Activated CD4-positive, alpha-beta T cell treated with anti-CD3 and anti-CD28 coated beads, Interleukin-2, amount 10 ng/mL, durations not matched to agents 24 days and 14 days (primary cell): ENCODE results near the gene KMT5C. TPM values are rescaled to one million over a fixed set of nuclear protein-coding genes. Genes with fewer than 3 reads are reported as not detected.
"Not testable (repeated sequence)": the region's sequence is repeated elsewhere in the genome, so short reads cannot be mapped to it uniquely, and the experiment has no call there.

Source experiments
- DNase-seq: peaks from one replicate; pipeline ENCODE4 v3.0.0; 2022
- H3K27ac Mint-ChIP-seq: one replicate; pipeline ENCODE4 v1.8.0; 2022; ENCODE audit warnings: mild to moderate bottlenecking, mixed read lengths
- H3K27me3 Mint-ChIP-seq: one replicate; pipeline ENCODE4 v1.8.0; 2022; ENCODE audit warnings: mixed read lengths
- H3K36me3 Mint-ChIP-seq: one replicate; pipeline ENCODE4 v1.8.0; 2022; ENCODE audit warnings: low read depth, mild to moderate bottlenecking, mixed read lengths
- H3K4me1 Mint-ChIP-seq: one replicate; pipeline ENCODE4 v1.8.0; 2021; ENCODE audit warnings: mixed read lengths
- H3K4me3 Mint-ChIP-seq: one replicate; pipeline ENCODE4 v1.8.0; 2022; ENCODE audit warnings: mild to moderate bottlenecking, moderate library complexity, mixed read lengths
- H3K9me3 Mint-ChIP-seq: one replicate; pipeline ENCODE4 v1.8.0; 2021; ENCODE audit warnings: mixed read lengths
- intact Hi-C: fragments of 100-400 bp; cut with micrococcal nuclease; formaldehyde crosslinking; loops from one replicate; pipeline ENCODE4 v1.15.1; 2023
- total RNA-seq: library from RNA; stranded (reverse); gene quantifications from 2 replicates; pipeline ENCODE4 v1.2.3, GENCODE V29; 2022

KMT5C gene
- total RNA-seq, 1 donor from 2014 or later: 32.2 TPM

GRCh38 chr19:55325172-55325571 is 14.5 kb upstream of the KMT5C start, which contains the start of gene TMEM150B:
TSS of gene TMEM150B (minus strand) at chr19:55325341. CDS start at chr19:55321036, 4,305 bp downstream.
- Mint-ChIP-seq H3K27ac (peak within 1 kb of the TSS; percentile 25), H3K9me3 (no peaks in the 10 kb centered on the region), H3K27me3 (peaks cover 16% of the 10 kb centered on the region), H3K36me3 (no peaks in the 10 kb centered on the region), H3K4me1 (peaks cover 5% of the 10 kb centered on the region), H3K4me3 (no peak within 1 kb of the TSS)
- no peak for DNase-seq
- intact Hi-C loops: no loop called here

- H3K27ac Mint-ChIP-seq: peak overlapping the region; percentile 25
- H3K4me3 Mint-ChIP-seq, H3K36me3 Mint-ChIP-seq, H3K4me1 Mint-ChIP-seq, DNase-seq, H3K9me3 Mint-ChIP-seq, intact Hi-C loops, H3K27me3 Mint-ChIP-seq: not testable (repeated sequence)
Observed at GRCh38 chr19:55328774-55329318, 10.8 kb upstream of the KMT5C start.

- not testable (repeated sequence) for H3K4me1 Mint-ChIP-seq, H3K4me3 Mint-ChIP-seq, H3K27ac Mint-ChIP-seq, H3K36me3 Mint-ChIP-seq, H3K9me3 Mint-ChIP-seq, H3K27me3 Mint-ChIP-seq, DNase-seq
- intact Hi-C loops: loop anchor here (10.0 kb wide), 1 partner anchor 795 kb away; the partner anchor contains the start of gene ZNF787
Observed at GRCh38 chr19:55329791-55330190, 9.9 kb upstream of the KMT5C start.

- Mint-ChIP-seq H3K4me1 (peaks cover 6% of the 10 kb centered on the region), H3K4me3 (no peak overlapping the region), H3K27ac (no peak overlapping the region), H3K36me3 (no peaks in the 10 kb centered on the region), H3K27me3 (peaks cover 12% of the 10 kb centered on the region), H3K9me3 (no peaks in the 10 kb centered on the region)
- no peak for DNase-seq
- intact Hi-C loops: loop anchor here (10.0 kb wide), 1 partner anchor 791 kb away; the partner anchor contains the start of gene ZNF787
Observed at GRCh38 chr19:55333870-55334269, 5.8 kb upstream of the KMT5C start.

GRCh38 chr19:55336101-55336500 is 3.6 kb upstream of the KMT5C start:
- intact Hi-C loops: loop anchor here (10.0 kb wide), 1 partner anchor 789 kb away; the partner anchor contains the start of gene ZNF787
- Mint-ChIP-seq H3K9me3 (no peaks in the 10 kb centered on the region), H3K4me3 (no peak overlapping the region), H3K36me3 (peaks cover 2% of the 10 kb centered on the region), H3K27me3 (peaks cover 11% of the 10 kb centered on the region), H3K27ac (no peak overlapping the region), H3K4me1 (peaks cover 12% of the 10 kb centered on the region)
- no peak for DNase-seq

GRCh38 chr19:55339889-55340783 is 460 bp downstream of the KMT5C start:
- Mint-ChIP-seq H3K27me3 (peaks cover 11% of the 10 kb centered on the region), H3K27ac (peak overlapping the region; percentile 97), H3K36me3 (peaks cover 11% of the 10 kb centered on the region), H3K9me3 (no peaks in the 10 kb centered on the region), H3K4me3 (peak overlapping the region; percentile 91), H3K4me1 (peaks cover 16% of the 10 kb centered on the region)
- DNase-seq: peak; percentile 80
- intact Hi-C loops: loop anchor here (1.0 to 10.0 kb wide), 10 partner anchors 13 to 785 kb away; partner anchors contain the start of genes DNAAF3, FIZ1, HSPBP1 and PPP1R12C

GRCh38 chr19:55340784-55341147 is 1.1 kb downstream of the KMT5C start:
- intact Hi-C loops: no loop called here
- Mint-ChIP-seq H3K9me3 (no peaks in the 10 kb centered on the region), H3K4me3 (peak overlapping the region; percentile 91), H3K27ac (peak overlapping the region; percentile 94), H3K27me3 (peaks cover 11% of the 10 kb centered on the region), H3K4me1 (peaks cover 16% of the 10 kb centered on the region), H3K36me3 (peaks cover 11% of the 10 kb centered on the region)
- DNase-seq: peak; percentile 76

- no peaks in the 10 kb centered on the region for H3K9me3 Mint-ChIP-seq
- peaks cover 11% of the 10 kb centered on the region for H3K36me3 Mint-ChIP-seq
- peak overlapping the region; percentile 91 for H3K4me3 Mint-ChIP-seq
- peak; percentile 90 for DNase-seq
- H3K4me1 Mint-ChIP-seq: peaks cover 16% of the 10 kb centered on the region
- intact Hi-C loops: no loop called here
- H3K27me3 Mint-ChIP-seq: peaks cover 9% of the 10 kb centered on the region
- H3K27ac Mint-ChIP-seq: peak overlapping the region; percentile 94
Observed at GRCh38 chr19:55341171-55341588, 1.5 kb downstream of the KMT5C start.

- H3K4me3 Mint-ChIP-seq: peak overlapping the region; percentile 69
- H3K9me3 Mint-ChIP-seq: no peaks in the 10 kb centered on the region
- peaks cover 11% of the 10 kb centered on the region for H3K36me3 Mint-ChIP-seq
- H3K27ac Mint-ChIP-seq: peak overlapping the region; percentile 42
- H3K27me3 Mint-ChIP-seq: peaks cover 5% of the 10 kb centered on the region
- DNase-seq: no peak
- intact Hi-C loops: no loop called here
- peaks cover 16% of the 10 kb centered on the region for H3K4me1 Mint-ChIP-seq
Observed at GRCh38 chr19:55341595-55342531, 2.2 kb downstream of the KMT5C start.

- H3K27me3 Mint-ChIP-seq: no peaks in the 10 kb centered on the region
- no peak for DNase-seq
Observed at GRCh38 chr19:55344444-55344843, 4.8 kb downstream of the KMT5C start.

GRCh38 chr19:55345101-55345817 is 5.6 kb downstream of the KMT5C start:
- intact Hi-C loops: no loop called here
- no peak overlapping the region for H3K4me3 Mint-ChIP-seq

More at GRCh38 chr19:55344444-55344843, 4.8 kb downstream of the KMT5C start:
- intact Hi-C loops: no loop called here
- Mint-ChIP-seq H3K27ac (no peak overlapping the region), H3K4me3 (no peak overlapping the region), H3K9me3 (no peaks in the 10 kb centered on the region), H3K36me3 (peaks cover 13% of the 10 kb centered on the region), H3K4me1 (peaks cover 8% of the 10 kb centered on the region)

GRCh38 chr19:55345818-55346724 is 6.4 kb downstream of the KMT5C start:
- Mint-ChIP-seq H3K27ac (no peak overlapping the region), H3K9me3 (no peaks in the 10 kb centered on the region), H3K36me3 (peaks cover 11% of the 10 kb centered on the region), H3K4me1 (peaks cover 4% of the 10 kb centered on the region), H3K4me3 (no peak overlapping the region), H3K27me3 (peaks cover under 1% of the 10 kb centered on the region)
- intact Hi-C loops: no loop called here
- no peak for DNase-seq

More at GRCh38 chr19:55345101-55345817, 5.6 kb downstream of the KMT5C start:
- Mint-ChIP-seq H3K9me3 (no peaks in the 10 kb centered on the region), H3K36me3 (peaks cover 11% of the 10 kb centered on the region), H3K27ac (no peak overlapping the region), H3K4me1 (peaks cover 8% of the 10 kb centered on the region), H3K27me3 (no peaks in the 10 kb centered on the region)
- no peak for DNase-seq
